DMS114 treated with DMSO at 0.1 percent for 48 hours (cell line): Measurements from ENCODE around the gene NSUN6.

Experiments used
- DNase-seq: peaks from one replicate; lab custom pipeline; 2025; ENCODE audit not compliant: unreplicated experiment; lab: John Stamatoyannopoulos, UW

NSUN6 gene

GRCh38 chr10:18563003-18563726 is 88.2 kb downstream of the NSUN6 start:
- no peak for DNase-seq

GRCh38 chr10:18561861-18562551 is 89.4 kb downstream of the NSUN6 start:
- no peak for DNase-seq

GRCh38 chr10:18557960-18558359 is 93.4 kb downstream of the NSUN6 start:
- DNase-seq, result no peak

DNA sequence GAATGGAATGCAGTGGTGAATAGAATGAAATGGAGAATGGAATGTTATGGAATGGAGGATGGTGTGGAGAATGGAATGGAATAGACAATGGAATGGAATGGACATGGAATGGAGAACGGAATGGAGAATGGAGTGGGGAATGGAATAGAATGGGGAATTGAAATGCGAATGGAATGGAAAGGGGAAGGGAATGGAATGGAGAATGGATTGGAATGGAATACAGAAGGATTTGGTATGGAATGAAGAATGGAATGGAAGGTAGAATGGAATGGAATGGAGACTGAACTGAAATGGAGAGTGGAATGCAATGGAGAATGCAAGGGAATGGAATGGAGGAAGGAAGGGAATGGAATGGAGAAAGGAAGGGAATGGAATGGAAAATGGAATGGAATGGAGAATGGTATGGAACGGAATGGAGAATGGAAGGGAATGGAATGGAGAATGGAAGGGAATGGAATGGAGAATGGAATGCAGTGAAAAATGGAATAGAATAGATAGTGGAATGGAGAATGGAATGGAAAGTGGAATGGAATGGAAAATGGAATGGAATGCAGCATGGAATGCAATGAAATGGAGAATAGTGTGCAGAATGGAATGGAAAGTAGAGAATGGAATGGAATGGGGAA is 94.8 kb downstream of the NSUN6 start:
- DNase-seq, result no peak

DNA sequence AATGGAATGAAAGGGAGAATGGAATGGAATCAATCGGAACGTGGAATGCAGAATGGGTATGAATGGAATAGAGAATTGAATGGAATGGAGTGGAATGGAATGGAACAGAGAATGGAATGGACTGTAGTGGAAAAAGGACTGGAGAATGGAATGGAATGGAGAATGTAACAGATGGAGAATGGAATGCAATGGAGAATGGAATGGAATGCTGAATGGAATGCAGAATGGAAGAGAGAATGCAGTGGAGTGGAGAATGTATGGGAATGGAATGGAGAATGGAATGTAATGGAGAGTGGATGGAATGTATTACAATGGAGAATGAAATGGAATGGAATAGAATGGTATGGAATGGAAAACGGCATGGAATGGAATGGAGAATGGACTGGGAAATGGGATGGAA is 96.9 kb downstream of the NSUN6 start:
- DNase-seq, result no peak

- no peak for DNase-seq
Measured at GRCh38 chr10:18551473-18551872, 99.9 kb downstream of the NSUN6 start.

GRCh38 chr10:18549105-18549504 is 102.3 kb downstream of the NSUN6 start:
- DNase-seq, result no peak

- DNase-seq, result no peak
Measured at GRCh38 chr10:18545621-18546305, 105.6 kb downstream of the NSUN6 start.

DNA sequence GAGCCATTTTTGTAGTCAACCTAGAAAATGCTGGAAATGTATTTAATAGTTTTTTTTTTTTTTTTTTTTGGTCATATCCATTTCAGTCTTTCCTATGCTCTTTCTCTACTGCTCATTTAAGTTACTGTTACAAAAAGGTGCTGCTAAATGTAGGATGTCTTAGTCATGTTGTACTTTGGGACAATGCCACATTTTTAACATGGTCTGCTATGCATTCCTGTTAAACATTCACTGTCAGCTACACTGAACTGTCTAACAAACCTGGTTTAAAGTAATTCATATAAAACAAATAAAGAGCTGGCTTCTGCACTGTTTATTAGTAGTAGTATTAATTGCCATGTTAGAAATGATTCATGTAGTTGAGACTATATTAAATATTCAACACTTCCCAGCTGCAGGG is 108.6 kb downstream of the NSUN6 start:
- DNase-seq, result no peak

DNA sequence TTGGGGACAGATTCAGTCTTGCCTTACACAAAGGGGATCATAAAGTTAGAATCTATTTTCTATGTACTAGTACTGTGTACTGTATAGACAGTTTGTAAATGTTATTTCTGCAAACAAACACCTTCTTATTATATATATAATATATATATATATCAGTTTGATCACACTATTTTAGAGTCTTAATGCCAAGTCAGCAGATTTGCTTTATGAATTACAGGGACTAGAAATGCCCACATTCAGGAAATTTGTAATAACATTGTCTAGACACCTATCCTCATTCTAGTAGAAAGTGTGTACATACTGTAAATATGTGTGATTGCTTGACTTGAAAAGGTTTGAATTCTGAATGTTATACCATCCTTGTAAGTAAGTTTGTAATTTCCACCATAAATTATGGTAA is 111.2 kb downstream of the NSUN6 start:
- no peak for DNase-seq

GRCh38 chr10:18539335-18539734 is 112.1 kb downstream of the NSUN6 start:
- no peak for DNase-seq

DNA sequence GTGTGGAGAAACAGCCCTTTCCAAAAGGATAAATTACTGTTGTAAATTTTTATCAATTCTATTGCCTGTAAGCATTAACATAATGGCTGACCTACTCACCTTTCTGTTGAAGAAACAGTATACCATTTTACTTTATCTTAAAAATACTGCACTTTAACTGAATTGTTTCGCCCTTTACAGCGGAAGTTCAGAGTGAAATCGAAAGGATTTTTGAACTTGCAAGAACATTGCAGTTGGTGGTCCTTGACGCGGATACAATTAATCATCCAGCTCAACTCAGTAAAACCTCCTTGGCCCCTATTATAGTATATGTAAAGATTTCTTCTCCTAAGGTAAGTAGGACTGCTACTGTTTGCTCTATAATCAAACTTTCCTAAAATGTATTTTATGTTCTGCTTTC is 117.5 kb downstream of the NSUN6 start:
- DNase-seq, result no peak

- DNase-seq, result no peak
Measured at GRCh38 chr10:18532881-18533535, 118.4 kb downstream of the NSUN6 start.

DNA sequence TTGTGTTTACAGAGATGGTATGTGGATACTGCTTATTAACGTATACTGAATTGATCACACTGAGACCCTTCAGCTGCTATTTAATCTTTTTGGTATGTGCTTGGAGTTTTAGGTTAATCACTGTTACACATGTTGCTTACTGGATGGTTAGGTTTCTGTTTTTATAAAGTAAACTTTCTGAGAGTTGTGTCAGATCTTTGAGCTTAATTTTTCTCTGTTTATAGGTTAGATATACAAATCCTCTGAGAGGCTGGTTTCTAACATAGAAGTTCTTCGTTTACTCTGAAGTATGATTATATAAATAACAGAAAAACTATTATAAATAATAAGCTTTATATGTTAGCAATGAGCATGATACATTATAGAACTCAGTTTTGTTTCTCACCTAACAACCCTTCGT is 123.1 kb downstream of the NSUN6 start:
- no peak for DNase-seq

DNA sequence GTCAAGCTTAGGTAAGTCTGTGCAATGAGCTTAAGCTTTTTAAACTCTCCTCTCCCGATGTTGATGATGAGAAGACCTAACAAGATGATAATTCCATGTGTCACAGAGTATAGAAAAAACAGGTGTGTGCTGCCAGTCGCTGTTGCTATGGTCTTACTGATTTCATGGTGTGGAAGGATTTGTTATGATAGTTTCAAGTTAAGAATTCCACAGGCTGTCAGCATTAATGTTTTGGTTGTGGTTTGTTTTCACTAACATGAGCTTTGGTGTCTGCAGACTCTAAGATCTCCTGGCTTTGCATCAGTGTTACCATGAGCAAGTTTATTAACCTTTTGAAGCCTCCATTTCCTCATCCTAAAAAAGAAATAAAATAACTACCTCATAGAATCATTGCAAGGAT is 123.7 kb downstream of the NSUN6 start:
- DNase-seq, result no peak

- no peak for DNase-seq
Measured at GRCh38 chr10:18523858-18524257, 127.5 kb downstream of the NSUN6 start.

DNA sequence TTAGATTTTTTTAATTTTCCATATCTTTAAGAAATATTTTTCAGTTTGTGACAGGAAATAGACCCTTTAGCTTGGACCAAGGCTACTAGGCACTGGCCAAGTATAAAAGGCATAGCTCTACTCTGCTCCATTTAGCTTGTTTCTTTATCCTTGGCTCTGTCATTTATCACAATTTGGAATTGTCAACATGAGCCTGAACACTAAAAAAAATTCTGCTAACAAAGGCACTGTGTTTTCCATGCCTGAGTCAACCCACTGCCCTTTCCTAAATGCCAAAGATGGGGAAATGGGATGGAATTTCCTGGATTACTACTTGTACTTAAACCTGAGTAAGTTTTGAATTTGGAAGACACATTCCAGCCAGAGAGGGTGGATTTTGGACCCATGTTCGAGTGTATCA is 128.4 kb downstream of the NSUN6 start:
- no peak for DNase-seq

DNA sequence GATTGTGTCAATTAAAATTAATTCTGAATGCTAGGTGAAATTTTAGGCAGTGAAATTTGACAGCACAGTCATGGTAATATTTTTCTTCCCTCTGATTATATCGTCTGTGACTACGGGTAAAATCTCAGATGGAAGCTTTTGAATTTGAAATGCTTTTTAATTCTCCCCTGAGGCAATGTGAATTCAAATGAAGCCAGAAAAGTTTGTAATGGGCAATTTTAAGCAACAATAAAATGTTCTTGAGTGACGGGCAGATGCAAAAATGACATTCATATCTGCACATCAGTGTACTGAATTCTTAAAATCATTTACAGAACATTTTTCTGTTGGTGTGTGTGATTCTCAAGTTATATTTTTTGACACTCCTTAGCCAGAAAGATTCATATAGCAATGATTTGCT is 134.5 kb downstream of the NSUN6 start:
- no peak for DNase-seq

- no peak for DNase-seq
Measured at GRCh38 chr10:18514537-18514936, 136.8 kb downstream of the NSUN6 start.

GRCh38 chr10:18508587-18508986 is 142.8 kb downstream of the NSUN6 start:
- DNase-seq, result no peak

- DNase-seq, result no peak
Measured at GRCh38 chr10:18505456-18506118, 145.8 kb downstream of the NSUN6 start.
